Stimulated activated CD4-positive, alpha-beta T cell treated with anti-CD3 and anti-CD28 coated beads, Interleukin-1b, Interleukin-23, amount 100 ng/mL, for 48 hours (primary cell): ENCODE data around the gene RNU2-1.
"Not testable (repeated sequence)": the region's sequence is repeated elsewhere in the genome, so short reads cannot be mapped to it uniquely, and the experiment has no call there.

Source experiments
- DNase-seq: peaks from one replicate; pipeline ENCODE4 v3.0.0-alpha.2; 2020

Gene RNU2-1

GRCh38 chr17:43215341-43215740 is 18.4 kb downstream of the RNU2-1 start:
- DNase-seq: no peak

- no peak for DNase-seq
Observed at GRCh38 chr17:43213545-43213944, 20.2 kb downstream of the RNU2-1 start.

GRCh38 chr17:43212641-43213490 is 20.9 kb downstream of the RNU2-1 start:
- DNase-seq: no peak

DNA sequence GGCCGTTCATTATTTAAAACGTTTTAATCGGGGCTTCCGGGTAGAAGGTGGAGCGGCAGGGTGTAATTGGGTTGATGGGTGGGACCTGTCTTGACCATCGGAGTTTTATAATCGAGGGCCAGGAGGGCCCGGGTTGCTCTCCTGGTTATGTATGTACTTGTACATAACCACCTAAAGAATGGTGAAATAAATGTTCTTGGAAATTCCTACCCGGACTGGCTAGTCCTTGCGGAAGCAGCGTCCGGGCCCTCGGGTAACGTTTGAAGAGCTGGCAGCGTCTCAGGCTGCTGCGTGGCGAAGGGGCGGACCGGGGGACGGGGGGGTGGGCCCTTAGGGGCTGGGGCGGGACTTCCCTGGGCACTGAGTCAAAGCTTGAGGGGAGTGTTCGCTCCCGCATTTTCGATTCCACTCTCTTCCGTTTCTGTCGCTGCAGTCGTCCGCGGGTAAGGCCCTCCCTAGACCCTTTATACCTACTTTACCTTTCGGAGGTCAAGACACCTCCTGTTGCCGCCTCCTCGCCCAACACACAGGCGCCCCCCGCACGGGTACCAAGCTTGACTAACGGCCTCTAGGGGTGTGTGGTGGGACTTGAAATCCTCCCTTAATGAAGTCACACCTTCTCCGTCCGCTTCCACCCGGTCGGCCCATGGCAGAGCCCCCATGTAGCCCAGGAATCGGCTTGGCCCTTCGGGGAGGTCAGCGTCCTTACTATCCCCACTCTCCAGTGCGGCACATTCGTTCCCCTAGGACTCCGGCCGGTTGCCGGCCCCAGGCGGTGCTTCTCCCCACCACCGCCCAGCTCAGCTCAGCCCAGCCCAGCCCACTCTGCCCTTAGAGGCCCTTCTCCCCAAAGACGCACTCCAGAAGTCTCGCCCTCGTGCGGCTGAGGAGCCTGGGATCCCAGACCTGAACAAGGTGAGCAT is 22.0 kb downstream of the RNU2-1 start, which contains the start of gene TMEM106A:
TMEM106A (plus strand) TSS at position 396 of the 923 bp plus-strand sequence. CDS start 1,167 bp downstream, outside the sequence.
- DNase-seq: peak; percentile 75

- DNase-seq: no peak
Observed at GRCh38 chr17:43211123-43211479, 22.7 kb downstream of the RNU2-1 start.

DNA sequence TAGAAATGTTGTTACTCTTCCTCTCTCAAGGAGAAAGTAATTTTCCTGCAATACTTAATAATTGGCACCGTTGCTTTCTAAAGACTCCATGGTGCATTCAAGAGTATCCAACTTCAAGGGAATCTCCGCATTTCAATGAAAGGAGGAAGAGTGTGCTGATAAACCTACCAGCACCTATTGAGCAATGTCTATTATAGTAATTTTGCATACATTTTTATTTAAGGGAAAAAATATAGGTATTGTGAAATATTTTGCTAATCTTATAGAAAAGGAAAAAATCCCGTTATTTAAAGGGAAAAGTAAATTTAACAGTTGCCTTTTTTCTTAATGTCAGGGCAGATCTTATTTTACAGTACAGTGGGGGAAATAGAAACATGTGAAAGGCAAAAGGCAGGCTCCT is 23.2 kb downstream of the RNU2-1 start:
- DNase-seq: no peak

GRCh38 chr17:43203013-43203412 is 30.8 kb downstream of the RNU2-1 start:
- DNase-seq: not testable (repeated sequence)

DNA sequence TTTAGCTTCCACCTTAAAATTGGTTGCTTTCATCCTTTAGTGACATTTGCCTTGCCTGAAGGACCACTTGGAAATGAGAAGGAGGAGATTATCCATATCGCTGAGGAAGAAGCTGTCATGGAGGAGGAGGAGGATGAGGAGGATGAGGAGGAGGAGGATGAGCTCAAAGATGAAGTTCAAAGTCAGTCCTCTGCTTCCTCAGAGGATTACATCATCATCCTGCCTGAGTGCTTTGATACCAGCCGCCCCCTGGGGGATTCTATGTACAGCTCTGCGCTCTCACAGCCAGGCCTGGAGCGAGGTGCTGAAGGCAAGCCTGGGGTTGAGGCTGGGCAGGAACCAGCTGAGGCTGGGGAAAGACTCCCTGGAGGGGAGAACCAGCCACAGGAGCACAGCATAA is 33.6 kb downstream of the RNU2-1 start:
- no peak for DNase-seq

GRCh38 chr17:43199633-43200032 is 34.1 kb downstream of the RNU2-1 start:
- no peak for DNase-seq

GRCh38 chr17:43193251-43193650 is 40.5 kb downstream of the RNU2-1 start:
- no peak for DNase-seq

DNA sequence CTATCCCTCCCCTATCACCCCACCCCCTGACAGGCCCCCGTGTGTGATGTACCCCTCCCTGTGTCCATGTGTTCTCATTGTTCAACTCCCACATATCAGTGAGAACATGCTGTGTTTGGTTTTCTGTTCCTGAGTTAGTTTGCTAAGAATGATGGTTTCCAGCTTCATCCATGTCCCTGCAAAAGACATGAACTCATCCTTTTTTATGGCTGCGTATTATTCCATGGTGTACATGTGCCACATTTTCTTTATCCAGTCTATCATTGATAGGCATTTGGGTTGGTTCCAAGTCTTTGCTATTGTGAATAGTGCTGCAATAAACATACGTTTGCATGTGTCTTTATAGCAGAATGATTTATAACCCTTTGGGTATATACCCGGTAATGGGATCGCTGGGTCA is 47.1 kb downstream of the RNU2-1 start:
- not testable (repeated sequence) for DNase-seq

DNA sequence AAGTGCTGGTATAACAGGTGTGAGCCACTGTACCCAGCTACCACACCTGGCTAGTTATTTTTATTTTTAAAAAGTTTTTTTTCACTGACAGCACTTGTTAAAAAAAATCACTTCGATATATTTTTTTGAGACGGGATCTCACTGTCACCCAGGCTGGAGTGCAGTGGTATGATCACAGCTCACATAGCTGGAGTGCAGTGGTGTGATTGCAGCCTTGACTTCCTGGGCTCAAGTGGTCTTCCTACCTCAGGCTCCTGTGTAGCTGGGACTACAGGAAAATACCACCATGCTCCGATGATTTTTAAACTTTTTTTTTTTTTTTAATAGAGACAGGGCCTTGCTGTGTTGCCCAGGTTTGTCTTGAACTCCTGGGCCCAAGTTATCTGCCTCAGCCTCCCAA is 49.9 kb downstream of the RNU2-1 start:
- no peak for DNase-seq
